GM08714 (cell line): ENCODE results near the gene MBNL2.

Experiments used
- H3K4me3 ChIP-seq: fragments of 200-500 bp; sonication (Bioruptor generic); 2 replicates; pipeline ENCODE4 v1.5.1; 2014; ENCODE audit warnings: mild to moderate bottlenecking, low read length, inconsistent platforms
- ZNF274 ChIP-seq: IDR thresholded peaks from 2 replicates; pipeline ENCODE4 v1.6.1; 2012; ENCODE audit warnings: mild to moderate bottlenecking, low read depth, low read length

MBNL2 gene

GRCh38 chr13:97221989-97222700 is at the start of gene MBNL2:
Gene MBNL2 (plus strand): TSS chr13:97222333. CDS start chr13:97276236, 53,903 bp downstream.
- H3K4me3 ChIP-seq: peak within 1 kb of the TSS; percentile 99
- no peak for TF ChIP-seq ZNF274

- no peak overlapping the region for H3K4me3 ChIP-seq
- no peak for TF ChIP-seq ZNF274
These were observed 47.5 kb upstream of the MBNL2 start for GRCh38 chr13:97174638-97175037.

GRCh38 chr13:97175041-97175440 is 47.1 kb upstream of the MBNL2 start:
- TF ChIP-seq ZNF274: no peak
- no peak overlapping the region for H3K4me3 ChIP-seq

- TF ChIP-seq ZNF274: no peak
- H3K4me3 ChIP-seq: no peak overlapping the region
These were observed 42.6 kb upstream of the MBNL2 start for GRCh38 chr13:97179501-97179900.

- TF ChIP-seq ZNF274: no peak
- no peak overlapping the region for H3K4me3 ChIP-seq
These were observed 39.8 kb upstream of the MBNL2 start for GRCh38 chr13:97182111-97182890.

GRCh38 chr13:97185291-97185690 is 36.8 kb upstream of the MBNL2 start:
- TF ChIP-seq ZNF274: no peak
- no peak overlapping the region for H3K4me3 ChIP-seq

GRCh38 chr13:97185751-97186150 is 36.4 kb upstream of the MBNL2 start:
- no peak for TF ChIP-seq ZNF274
- H3K4me3 ChIP-seq: no peak overlapping the region

GRCh38 chr13:97188207-97188606 is 33.9 kb upstream of the MBNL2 start:
- H3K4me3 ChIP-seq: no peak overlapping the region
- no peak for TF ChIP-seq ZNF274

GRCh38 chr13:97189928-97190327 is 32.2 kb upstream of the MBNL2 start:
- H3K4me3 ChIP-seq: no peak overlapping the region
- TF ChIP-seq ZNF274: no peak

- no peak for TF ChIP-seq ZNF274
These were observed 31.0 kb upstream of the MBNL2 start for GRCh38 chr13:97191142-97191541.

GRCh38 chr13:97191615-97192014 is 30.5 kb upstream of the MBNL2 start:
- TF ChIP-seq ZNF274: no peak

More at GRCh38 chr13:97191142-97191541, 31.0 kb upstream of the MBNL2 start:
- no peak overlapping the region for H3K4me3 ChIP-seq

GRCh38 chr13:97192166-97192565 is 30.0 kb upstream of the MBNL2 start:
- H3K4me3 ChIP-seq: no peak overlapping the region
- TF ChIP-seq ZNF274: no peak

More at GRCh38 chr13:97191615-97192014, 30.5 kb upstream of the MBNL2 start:
- no peak overlapping the region for H3K4me3 ChIP-seq

GRCh38 chr13:97193577-97193976 is 28.6 kb upstream of the MBNL2 start:
- no peak for TF ChIP-seq ZNF274
- no peak overlapping the region for H3K4me3 ChIP-seq

- no peak overlapping the region for H3K4me3 ChIP-seq
These were observed 27.7 kb upstream of the MBNL2 start for GRCh38 chr13:97194479-97194878.

GRCh38 chr13:97196340-97196739 is 25.8 kb upstream of the MBNL2 start:
- no peak for TF ChIP-seq ZNF274
- no peak overlapping the region for H3K4me3 ChIP-seq

More at GRCh38 chr13:97194479-97194878, 27.7 kb upstream of the MBNL2 start:
- TF ChIP-seq ZNF274: no peak
